ENCODE results near the gene TAF3. TPM values are rescaled to one million over a fixed set of nuclear protein-coding genes. Genes with fewer than 3 reads are reported as not detected.

The TAF3 gene
- total RNA-seq, 1 experiment from 2014 or later: 3.8 TPM

Other genes with a start within 250 kb of the TAF3 start
- gene ITIH5, start 151.5 kb upstream of the TAF3 start, total RNA-seq (2014; rRNA removed; shearing (Covaris generic)): not detected in 2 replicates
- gene ITIH2, start 115.2 kb upstream of the TAF3 start, total RNA-seq (2014; rRNA removed; shearing (Covaris generic)): not detected in 2 replicates
- gene KIN, start 30.5 kb upstream of the TAF3 start, total RNA-seq (2014; rRNA removed; shearing (Covaris generic)): 14.6 and 14.7 TPM in 2 replicates
- gene ATP5F1C, start 30.3 kb upstream of the TAF3 start, total RNA-seq (2014; rRNA removed; shearing (Covaris generic)): 299 and 327 TPM in 2 replicates
- gene GATA3, start 236.2 kb downstream of the TAF3 start, total RNA-seq (2014; rRNA removed; shearing (Covaris generic)): 0.12 and 0.23 TPM in 2 replicates